ENCODE results near the gene LGALS4.
"Not testable (repeated sequence)": the region's sequence is repeated elsewhere in the genome, so short reads cannot be mapped to it uniquely, and the experiment has no call there.

Gene LGALS4

GRCh38 chr19:38812841-38813320, at the start of gene LGALS4:
LGALS4 (minus strand) TSS chr19:38812945; CDS start chr19:38812886, 59 bp downstream.
- no peak for DNase-seq (ENCODE audit: low read depth)
- H3K4me3 ChIP-seq (ENCODE audit: low read depth, low read length), result no peak within 1 kb of the TSS
- TF ChIP-seq CTCF (IDR thresholded peaks at IDR 0.05; ENCODE audit: low read depth, low read length, missing control alignments), result no peak

- TF ChIP-seq CTCF (IDR thresholded peaks at IDR 0.05; ENCODE audit: low read depth, low read length, missing control alignments), result no peak
- DNase-seq (ENCODE audit: low read depth), result no peak
- no peak overlapping the region for H3K4me3 ChIP-seq (ENCODE audit: low read depth, low read length)
Measured at GRCh38 chr19:38861368-38861767, 48.6 kb upstream of the LGALS4 start.

- DNase-seq (ENCODE audit: low read depth); H3K4me3 ChIP-seq (ENCODE audit: low read depth, low read length): not testable (repeated sequence)
Measured at GRCh38 chr19:38859631-38860204, 47.0 kb upstream of the LGALS4 start.

GRCh38 chr19:38856813-38857212, 44.1 kb upstream of the LGALS4 start:
- TF ChIP-seq CTCF (IDR thresholded peaks at IDR 0.05; ENCODE audit: low read depth, low read length, missing control alignments), result no peak

GRCh38 chr19:38855751-38856150, 43.0 kb upstream of the LGALS4 start:
- not testable (repeated sequence) for DNase-seq (ENCODE audit: low read depth); H3K4me3 ChIP-seq (ENCODE audit: low read depth, low read length)

More at GRCh38 chr19:38856813-38857212, 44.1 kb upstream of the LGALS4 start:
- DNase-seq (ENCODE audit: low read depth), result no peak
- H3K4me3 ChIP-seq (ENCODE audit: low read depth, low read length), result no peak overlapping the region

- H3K4me3 ChIP-seq (ENCODE audit: low read depth, low read length); DNase-seq (ENCODE audit: low read depth): not testable (repeated sequence)
Measured at GRCh38 chr19:38854961-38855360, 42.2 kb upstream of the LGALS4 start.

GRCh38 chr19:38853214-38853613, 40.5 kb upstream of the LGALS4 start:
- peak overlapping the region; percentile 89 for H3K4me3 ChIP-seq (ENCODE audit: low read depth, low read length)
- no peak for TF ChIP-seq CTCF (IDR thresholded peaks at IDR 0.05; ENCODE audit: low read depth, low read length, missing control alignments)
- no peak for DNase-seq (ENCODE audit: low read depth)

GRCh38 chr19:38852231-38853044, 39.7 kb upstream of the LGALS4 start:
- H3K4me3 ChIP-seq (ENCODE audit: low read depth, low read length), result peak overlapping the region; percentile 89
- TF ChIP-seq CTCF (IDR thresholded peaks at IDR 0.05; ENCODE audit: low read depth, low read length, missing control alignments), result no peak
- DNase-seq (ENCODE audit: low read depth), result no peak

All from GM12864 (cell line).